GOT3 (cell line): ENCODE data around the gene LGALS12.
"Not testable (repeated sequence)": the region's sequence is repeated elsewhere in the genome, so short reads cannot be mapped to it uniquely, and the experiment has no call there.

ENCODE experiments used
- DNase-seq: peaks from one replicate; lab custom pipeline; 2025; ENCODE audit warnings: mixed read lengths; lab: John Stamatoyannopoulos, UW

LGALS12 gene

DNA sequence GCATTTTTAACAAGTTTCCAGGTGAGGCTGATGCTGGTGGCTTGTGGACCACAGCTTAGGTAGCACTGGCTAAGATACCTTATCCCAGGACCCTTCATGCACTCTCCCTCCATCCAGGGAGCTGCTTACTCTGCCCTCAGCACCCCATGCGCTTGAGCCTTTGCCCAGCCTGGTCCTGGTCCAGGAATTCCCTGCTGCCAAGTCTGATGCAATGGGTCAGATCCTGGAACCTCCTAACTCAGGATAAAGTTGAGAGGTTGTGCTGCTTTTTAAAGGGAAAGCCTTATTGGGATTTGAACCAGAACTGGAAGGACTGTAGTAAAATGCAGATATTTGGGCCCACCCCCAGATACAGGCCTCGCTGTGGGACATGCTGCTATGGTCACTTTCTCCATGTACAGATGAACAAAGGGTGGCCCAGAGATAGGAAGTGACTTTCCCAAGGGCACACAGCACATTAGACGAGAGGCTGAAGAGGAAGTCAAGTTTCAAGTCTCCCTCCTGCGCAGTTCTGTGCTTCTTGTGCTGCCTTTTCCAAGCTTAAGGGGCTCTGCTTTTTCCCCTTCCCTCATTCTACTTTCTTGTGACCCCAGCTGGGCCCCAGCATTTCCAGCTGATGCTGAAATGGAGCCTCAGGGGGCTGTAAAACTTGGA is 824 bp upstream of the LGALS12 start:
- DNase-seq, result no peak

DNA sequence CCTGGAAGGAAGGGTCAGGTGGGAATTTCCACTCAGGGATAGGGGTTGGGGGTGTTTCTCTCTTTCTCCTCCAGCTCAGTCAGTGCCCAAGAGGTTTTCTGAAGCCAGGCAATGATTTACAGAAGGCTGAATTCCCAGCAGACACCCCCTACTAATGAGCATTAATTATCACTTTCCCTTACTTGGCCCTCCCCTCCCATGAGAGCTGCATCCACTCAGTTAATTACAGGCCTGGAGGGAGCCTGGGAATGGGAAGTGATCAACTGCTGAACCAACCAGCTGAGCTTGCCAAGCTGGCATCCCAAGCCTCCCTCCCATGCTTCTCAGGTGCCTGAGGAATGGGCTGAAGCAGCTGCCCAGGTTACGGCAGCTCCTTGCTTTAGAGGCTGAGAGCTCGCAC is 992 bp downstream of the LGALS12 start:
- no peak for DNase-seq

GRCh38 chr11:63507511-63507910 is 1.6 kb downstream of the LGALS12 start:
- no peak for DNase-seq

DNA sequence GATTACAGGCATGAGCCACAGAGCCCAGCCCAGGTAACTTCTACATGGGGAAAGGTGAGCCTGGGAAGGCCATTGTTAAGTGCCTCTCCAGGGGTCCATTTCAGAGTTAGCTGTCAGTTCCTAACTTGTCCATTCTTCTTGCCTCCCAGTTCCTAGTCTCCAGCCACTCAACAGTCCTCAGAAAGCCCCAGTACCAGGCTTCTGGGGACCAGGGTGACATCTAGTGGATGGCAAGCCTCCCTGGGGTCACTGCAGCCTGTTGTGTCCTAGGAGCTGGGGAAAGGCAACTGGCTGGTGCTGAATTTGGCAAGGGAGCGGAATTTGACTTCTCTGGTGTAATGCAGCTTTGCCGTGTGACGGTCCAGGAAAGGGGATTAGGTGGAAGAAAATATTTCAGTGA is 2.1 kb downstream of the LGALS12 start:
- no peak for DNase-seq

- no peak for DNase-seq
Observed at GRCh38 chr11:63508745-63509144, 2.9 kb downstream of the LGALS12 start.

- DNase-seq, result peak; percentile 38
Observed at GRCh38 chr11:63510360-63511047, 4.6 kb downstream of the LGALS12 start.

GRCh38 chr11:63511048-63511748 is 5.3 kb downstream of the LGALS12 start:
- no peak for DNase-seq

DNA sequence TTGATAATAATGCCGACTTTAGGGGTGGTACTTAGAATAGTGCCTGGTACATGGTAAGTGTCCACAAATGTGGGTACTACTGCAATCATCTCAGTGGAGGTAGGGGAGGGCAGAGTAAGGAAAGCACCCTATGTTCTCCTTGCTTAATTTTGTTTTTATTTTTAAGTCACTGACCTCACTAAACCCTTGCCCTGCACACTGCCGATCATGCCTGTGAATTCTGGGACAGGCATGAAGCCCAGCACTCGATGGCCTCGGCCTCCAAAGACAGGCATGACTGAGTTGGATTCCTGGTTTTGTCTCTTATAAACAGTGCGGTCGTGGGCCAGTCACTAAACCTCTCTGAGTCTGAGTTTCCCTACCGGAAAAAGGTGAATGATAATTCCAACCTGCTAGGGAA is 6.9 kb downstream of the LGALS12 start:
- DNase-seq, result no peak

DNA sequence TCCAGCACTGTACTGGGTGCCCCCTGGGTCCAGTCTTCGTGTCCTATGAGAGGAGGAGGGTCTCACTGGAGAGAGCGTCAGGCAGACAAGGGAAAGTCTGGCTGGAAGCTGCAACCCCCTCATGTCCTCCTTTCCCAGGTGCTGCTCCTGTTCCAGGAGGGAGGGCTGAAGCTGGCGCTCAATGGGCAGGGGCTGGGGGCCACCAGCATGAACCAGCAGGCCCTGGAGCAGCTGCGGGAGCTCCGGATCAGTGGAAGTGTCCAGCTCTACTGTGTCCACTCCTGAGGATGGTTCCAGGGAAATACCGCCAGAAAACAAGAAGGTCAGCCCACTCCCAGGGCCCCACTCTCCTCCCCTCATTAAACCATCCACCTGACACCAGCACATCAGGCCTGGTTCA is 10.2 kb downstream of the LGALS12 start:
- no peak for DNase-seq

DNA sequence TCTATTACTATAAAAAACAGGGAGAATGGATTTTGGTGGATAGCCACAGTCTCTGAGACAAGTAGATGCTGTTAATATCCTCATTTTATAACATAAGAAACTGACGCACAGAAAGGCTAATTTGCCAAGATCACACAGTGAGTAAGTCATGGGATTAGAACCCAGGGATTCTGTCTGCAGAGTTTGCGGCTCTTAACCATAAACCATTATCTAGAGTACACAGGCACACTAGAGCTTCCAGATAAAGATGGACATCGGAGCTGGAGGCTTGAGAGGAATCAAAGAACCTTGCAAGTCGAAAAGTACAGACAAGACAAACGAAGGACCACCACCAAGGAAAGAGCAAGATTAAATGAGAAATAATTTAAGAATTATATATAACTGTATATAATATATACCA is 11.3 kb downstream of the LGALS12 start:
- DNase-seq, result no peak

GRCh38 chr11:63518548-63518947 is 12.7 kb downstream of the LGALS12 start:
- DNase-seq, result no peak

DNA sequence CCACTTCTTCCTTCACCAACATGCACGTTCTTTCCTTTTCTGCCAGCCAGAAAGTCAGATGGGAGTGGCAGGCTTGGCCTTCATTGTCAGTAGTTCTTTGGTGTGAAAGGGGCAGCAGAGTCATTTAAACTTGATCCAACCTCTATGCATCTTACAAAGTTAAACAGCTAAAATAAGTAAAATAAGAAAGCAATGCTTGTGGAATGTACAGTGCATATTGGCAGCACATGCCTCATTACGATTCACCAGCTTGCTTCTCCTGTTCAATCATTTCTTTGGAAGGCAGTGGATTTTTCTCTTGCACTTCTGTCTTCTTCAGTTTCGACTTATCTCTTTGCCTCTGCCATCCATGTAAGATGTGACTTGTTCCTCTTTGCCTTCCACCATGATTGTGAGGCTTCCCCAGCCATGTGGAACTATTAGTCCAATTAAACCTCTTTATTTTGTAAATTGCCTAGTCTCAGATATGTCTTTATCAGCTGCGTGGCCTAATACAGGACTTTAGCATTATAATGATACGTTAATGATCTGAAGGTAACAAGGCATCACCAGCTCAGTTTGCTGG is 14.8 kb downstream of the LGALS12 start:
- no peak for DNase-seq

DNA sequence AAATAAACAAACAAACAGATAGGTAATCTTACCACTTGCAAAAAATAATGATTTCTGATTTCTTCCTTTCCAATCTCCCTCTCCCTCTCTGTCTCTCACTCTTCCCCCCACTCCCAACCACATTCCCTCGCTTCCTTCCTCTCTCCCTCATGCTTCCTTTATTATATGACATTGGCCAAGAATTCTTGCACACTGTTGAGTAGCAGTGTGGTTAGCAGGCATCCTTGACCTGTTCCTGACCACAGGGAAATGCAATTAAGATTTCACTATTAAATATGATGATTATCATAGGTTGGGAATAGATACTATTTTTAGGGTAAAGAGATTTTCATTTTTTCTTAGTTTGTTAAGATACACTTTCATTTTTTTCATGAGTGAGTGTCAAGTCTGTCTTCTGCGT is 16.0 kb downstream of the LGALS12 start:
- DNase-seq, result no peak

DNA sequence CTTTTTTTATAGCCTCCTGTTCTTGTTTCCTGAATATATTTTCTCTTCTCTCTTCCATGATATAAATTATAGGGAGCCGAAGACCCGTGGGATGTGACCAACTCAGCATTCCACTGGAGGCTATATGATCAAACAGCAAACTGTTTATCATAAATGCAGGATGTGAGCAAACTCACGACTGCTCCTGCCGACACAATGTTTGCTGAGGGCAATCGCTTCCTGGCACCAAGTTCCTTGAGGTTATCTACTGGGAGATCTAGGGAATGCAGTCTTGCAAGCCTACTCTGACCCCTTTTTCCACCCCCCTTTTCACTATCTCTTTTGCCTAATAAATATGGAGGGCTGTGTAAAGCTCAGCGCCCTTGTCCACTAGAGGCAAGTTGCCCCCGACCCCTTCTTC is 17.3 kb downstream of the LGALS12 start:
- DNase-seq, result no peak

DNA sequence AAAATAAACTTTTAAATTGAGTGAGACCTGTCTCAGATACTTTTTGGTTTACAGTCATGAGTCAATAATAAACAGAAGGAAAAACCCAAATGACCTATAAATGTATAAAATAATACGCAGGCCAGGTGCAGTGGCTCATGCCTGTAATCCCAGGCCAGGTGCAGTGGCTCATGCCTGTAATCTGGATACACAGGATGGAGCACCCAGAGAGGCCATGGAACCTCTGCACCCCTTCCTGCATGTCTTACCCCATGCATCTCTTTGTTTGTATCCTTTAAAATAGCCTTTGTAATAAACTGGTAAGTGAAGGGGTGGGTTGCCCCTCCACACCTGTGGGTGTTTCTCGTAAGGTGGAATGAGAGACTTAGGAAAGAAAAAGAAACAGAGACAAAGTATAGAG is 21.8 kb downstream of the LGALS12 start:
- no peak for DNase-seq

- not testable (repeated sequence) for DNase-seq
Observed at GRCh38 chr11:63528156-63528555, 22.3 kb downstream of the LGALS12 start.

DNA sequence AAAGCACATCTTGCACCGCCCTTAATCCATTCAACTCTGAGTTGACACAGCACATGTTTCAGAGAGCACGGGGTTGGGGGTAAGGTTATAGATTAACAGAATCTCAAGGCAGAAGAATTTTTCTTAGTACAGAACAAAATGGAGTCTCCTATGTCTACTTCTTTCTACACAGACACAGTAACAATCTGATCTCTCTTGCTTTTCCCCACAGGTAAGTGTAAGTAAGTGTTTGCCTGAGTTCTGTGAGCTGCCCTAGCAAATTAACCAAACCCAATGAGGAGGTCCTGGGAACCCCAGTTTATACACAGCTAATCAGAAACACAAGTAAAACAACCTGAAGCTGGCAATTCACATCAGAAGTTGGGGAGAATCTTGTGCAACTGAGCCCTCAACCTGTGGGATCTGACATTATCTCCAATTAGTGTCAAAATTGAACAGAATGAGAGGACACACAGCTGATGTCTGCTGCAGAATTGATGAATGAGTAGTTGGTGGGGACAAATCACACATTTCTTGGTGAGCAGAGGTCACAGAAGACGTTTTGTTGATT is 22.9 kb downstream of the LGALS12 start:
- not testable (repeated sequence) for DNase-seq

DNA sequence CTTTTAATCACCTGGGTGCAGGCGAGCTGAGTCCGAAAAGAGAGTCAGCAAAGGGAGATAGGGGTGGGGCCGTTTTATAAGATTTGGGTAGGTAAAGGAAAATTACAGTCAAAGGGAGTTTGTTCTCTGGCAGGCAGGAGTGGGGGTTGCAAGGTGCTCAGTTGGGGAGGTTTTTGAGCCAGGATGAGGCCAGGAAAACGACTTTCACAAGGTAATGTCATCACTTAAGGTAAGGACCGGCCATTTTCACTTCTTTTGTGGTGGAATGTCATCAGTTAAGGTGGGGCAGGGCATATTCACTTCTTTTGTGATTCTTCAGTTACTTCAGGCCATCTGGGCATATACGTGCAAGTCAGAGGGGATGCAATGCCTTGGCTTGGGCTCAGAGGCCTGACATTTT is 23.5 kb downstream of the LGALS12 start:
- DNase-seq, result not testable (repeated sequence)

GRCh38 chr11:63530021-63530420 is 24.1 kb downstream of the LGALS12 start:
- no peak for DNase-seq

DNA sequence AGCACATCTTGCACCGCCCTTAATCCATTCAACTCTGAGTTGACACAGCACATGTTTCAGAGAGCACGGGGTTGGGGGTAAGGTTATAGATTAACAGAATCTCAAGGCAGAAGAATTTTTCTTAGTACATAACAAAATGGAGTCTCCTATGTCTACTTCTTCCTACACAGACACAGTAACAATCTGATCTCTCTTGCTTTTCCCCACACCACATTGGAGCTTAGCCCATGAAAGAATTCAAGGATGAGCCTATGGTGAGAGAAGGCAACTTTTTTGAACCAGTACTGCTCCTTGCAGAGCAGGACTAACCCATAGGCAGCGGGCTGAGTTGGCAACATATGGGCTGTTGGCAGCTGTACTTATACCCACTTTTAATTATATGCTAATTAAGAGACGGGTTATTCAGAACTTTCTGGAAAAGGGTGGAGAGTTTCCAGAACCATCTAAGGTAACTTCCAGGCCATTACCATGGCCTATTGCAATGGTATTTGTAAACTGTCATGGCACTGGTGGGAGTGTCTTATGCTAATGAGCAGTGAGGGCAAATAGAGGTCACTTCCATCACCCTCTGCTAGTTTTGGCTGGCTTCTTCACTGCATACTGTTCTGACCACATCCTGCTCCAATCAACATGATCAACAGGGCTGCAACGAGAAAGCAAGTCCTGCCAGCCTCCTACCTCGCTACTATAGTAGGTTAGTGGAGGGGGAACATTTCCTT is 25.3 kb downstream of the LGALS12 start:
- not testable (repeated sequence) for DNase-seq

DNA sequence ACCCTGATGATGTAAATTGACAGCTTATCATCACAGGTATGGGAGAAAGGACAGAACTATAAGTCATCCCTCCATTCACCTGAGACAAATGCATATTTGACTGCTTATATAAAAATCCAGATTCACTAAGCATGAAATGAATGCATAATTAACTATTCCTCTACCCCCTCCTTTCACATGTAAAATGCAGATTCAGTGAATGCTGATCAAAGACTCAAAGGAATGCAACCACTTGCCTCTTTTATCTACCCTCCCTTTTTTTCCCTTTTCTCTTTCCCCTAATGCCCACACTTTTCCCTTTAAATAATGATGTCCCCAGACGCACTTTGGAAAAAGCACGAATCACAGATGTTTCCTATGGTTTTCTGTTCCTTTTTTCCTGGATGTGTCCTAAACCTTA is 26.2 kb downstream of the LGALS12 start:
- no peak for DNase-seq
